ENCODE measurements around the gene IL18BP.

- TF ChIP-seq POLR2A (IDR thresholded peaks at IDR 0.05) = no peak
- no peak for TF ChIP-seq CTCF (IDR thresholded peaks at IDR 0.05)
- TF ChIP-seq EP300 (IDR thresholded peaks at IDR 0.05) = no peak
These were observed 648 bp upstream of the IL18BP start for GRCh38 chr11:71998061-71998460.
